Breast epithelium (tissue), 4 donors: ENCODE results near the gene JADE2. TPM values are rescaled to one million over a fixed set of nuclear protein-coding genes. Genes with fewer than 3 reads are reported as not detected.
A peak's percentile ranks its signal among the peaks of the same experiment; 100 is the strongest.
"Not testable (repeated sequence)": the region's sequence is repeated elsewhere in the genome, so short reads cannot be mapped to it uniquely, and the experiment has no call there.

Experiments
- DNase-seq, 2 donors: peaks; one replicate each; pipeline ENCODE4 v3.0.0-alpha.2; 2019; ENCODE audit warnings: low spot score in 2 of 2
- H3K27ac ChIP-seq, 2 donors: fragments of 200-600 bp; sonication (generic) in 1 of 2; one replicate each; pipeline ENCODE4 v1.5.1; 2016 to 2019; ENCODE audit warnings: mild to moderate bottlenecking in 1 of 2
- H3K27me3 ChIP-seq, 2 donors: fragments of 200-600 bp; sonication (generic) in 1 of 2; one replicate each; pipeline versions ENCODE4 v1.5.1 to v1.6.0; 2017 to 2019; ENCODE audit warnings: control low read depth in 1 of 2, mild to moderate bottlenecking in 1 of 2
- H3K36me3 ChIP-seq: fragments of 200-600 bp; one replicate; pipeline ENCODE4 v1.5.1; 2019
- H3K4me1 ChIP-seq, 2 donors: fragments of 200-600 bp; sonication (generic); one replicate each; pipeline ENCODE4 v1.5.1; 2016 to 2019; ENCODE audit warnings: control low read depth in 1 of 2
- H3K4me3 ChIP-seq, 3 donors: fragments of 200-600 bp; sonication (generic); 1 replicate in 2 of 3; 2 replicates in 1 of 3; pipeline ENCODE4 v1.5.1; 2016 to 2019; ENCODE audit warnings: mild to moderate bottlenecking in 3 of 3, moderate library complexity in 2 of 3
- H3K9me3 ChIP-seq, 2 donors: fragments of 200-600 bp; sonication (generic) in 1 of 2; one replicate each; pipeline ENCODE4 v1.5.1; 2016 to 2019; ENCODE audit warnings: control low read depth in 1 of 2
- POLR2A ChIP-seq: fragments of 450-650 bp; IDR thresholded peaks from one replicate; pipeline ENCODE4 v1.6.1; 2016; ENCODE audit warnings: antibody characterized with exemption, mild to moderate bottlenecking, moderate library complexity
- POLR2AphosphoS5 ChIP-seq, 3 donors: sonication (generic); formaldehyde crosslinking; IDR thresholded peaks; one replicate each; pipeline ENCODE4 v1.6.1; 2017; ENCODE audit warnings: antibody characterized with exemption in 3 of 3
- intact Hi-C: fragments of 100-400 bp; cut with DNase I; formaldehyde crosslinking; loops from one replicate; pipeline ENCODE4 v1.15.1; 2023; ENCODE audit warnings: low total_unique reads
- total RNA-seq, 3 donors: library from RNA; depleted of rRNA; stranded (reverse); fragments of >200 nt; gene quantifications; one replicate each; pipeline ENCODE4 v1.1.0, GENCODE V29; 2016
- TF ChIP-seq, protein P1 (sequence below), 3 donors: fragments of 450-650 bp; IDR thresholded peaks; one replicate each; pipeline ENCODE4 v1.5.1; 2016 to 2017; ENCODE audit warnings: antibody characterized with exemption in 3 of 3, mild to moderate bottlenecking in 3 of 3, moderate library complexity in 3 of 3

JADE2 gene
- total RNA-seq, 3 donors from 2014 or later: 39.0 to 66.0 (median 61.4) TPM

DNA sequence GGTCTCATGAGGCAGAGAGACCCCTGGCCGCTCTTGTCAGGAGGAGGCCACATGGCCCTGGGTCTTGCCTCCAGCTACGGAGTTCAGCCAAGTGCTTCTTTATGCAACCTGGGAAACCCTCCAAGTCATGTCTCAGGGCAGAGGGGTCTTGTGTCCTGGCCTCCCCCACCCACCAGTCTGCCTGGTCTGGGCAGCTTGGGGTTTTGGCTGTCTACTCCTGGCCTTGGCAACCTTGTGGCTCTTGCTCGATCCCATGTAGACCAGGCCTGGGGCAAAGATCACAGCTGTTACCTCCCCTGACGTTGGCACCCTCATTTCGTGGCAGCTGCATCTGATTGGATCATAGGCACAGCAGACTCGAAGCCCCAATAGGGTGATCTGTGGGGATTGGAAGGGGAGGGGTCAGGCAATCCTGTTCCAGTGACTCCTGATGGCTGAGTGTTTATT, 28.4 kb downstream of the JADE2 start:
- no peaks in the 10 kb centered on the region for H3K27me3 ChIP-seq
- H3K36me3 ChIP-seq: no peaks in the 10 kb centered on the region
- H3K27ac ChIP-seq: peak overlapping the region in 1 of 2 donors; percentile 85
- no peaks in the 10 kb centered on the region for H3K9me3 ChIP-seq
- no peaks in the 10 kb centered on the region for H3K4me1 ChIP-seq
- TF ChIP-seq POLR2A: no peak
- TF ChIP-seq POLR2AphosphoS5 (IDR thresholded peaks at IDR 0.05): no peak
- TF ChIP-seq, protein P1, sequence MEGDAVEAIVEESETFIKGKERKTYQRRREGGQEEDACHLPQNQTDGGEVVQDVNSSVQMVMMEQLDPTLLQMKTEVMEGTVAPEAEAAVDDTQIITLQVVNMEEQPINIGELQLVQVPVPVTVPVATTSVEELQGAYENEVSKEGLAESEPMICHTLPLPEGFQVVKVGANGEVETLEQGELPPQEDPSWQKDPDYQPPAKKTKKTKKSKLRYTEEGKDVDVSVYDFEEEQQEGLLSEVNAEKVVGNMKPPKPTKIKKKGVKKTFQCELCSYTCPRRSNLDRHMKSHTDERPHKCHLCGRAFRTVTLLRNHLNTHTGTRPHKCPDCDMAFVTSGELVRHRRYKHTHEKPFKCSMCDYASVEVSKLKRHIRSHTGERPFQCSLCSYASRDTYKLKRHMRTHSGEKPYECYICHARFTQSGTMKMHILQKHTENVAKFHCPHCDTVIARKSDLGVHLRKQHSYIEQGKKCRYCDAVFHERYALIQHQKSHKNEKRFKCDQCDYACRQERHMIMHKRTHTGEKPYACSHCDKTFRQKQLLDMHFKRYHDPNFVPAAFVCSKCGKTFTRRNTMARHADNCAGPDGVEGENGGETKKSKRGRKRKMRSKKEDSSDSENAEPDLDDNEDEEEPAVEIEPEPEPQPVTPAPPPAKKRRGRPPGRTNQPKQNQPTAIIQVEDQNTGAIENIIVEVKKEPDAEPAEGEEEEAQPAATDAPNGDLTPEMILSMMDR (IDR thresholded peaks at IDR 0.05): no peak
- no peak for DNase-seq
- no peak overlapping the region for H3K4me3 ChIP-seq
- intact Hi-C loops: no loop called here

DNA sequence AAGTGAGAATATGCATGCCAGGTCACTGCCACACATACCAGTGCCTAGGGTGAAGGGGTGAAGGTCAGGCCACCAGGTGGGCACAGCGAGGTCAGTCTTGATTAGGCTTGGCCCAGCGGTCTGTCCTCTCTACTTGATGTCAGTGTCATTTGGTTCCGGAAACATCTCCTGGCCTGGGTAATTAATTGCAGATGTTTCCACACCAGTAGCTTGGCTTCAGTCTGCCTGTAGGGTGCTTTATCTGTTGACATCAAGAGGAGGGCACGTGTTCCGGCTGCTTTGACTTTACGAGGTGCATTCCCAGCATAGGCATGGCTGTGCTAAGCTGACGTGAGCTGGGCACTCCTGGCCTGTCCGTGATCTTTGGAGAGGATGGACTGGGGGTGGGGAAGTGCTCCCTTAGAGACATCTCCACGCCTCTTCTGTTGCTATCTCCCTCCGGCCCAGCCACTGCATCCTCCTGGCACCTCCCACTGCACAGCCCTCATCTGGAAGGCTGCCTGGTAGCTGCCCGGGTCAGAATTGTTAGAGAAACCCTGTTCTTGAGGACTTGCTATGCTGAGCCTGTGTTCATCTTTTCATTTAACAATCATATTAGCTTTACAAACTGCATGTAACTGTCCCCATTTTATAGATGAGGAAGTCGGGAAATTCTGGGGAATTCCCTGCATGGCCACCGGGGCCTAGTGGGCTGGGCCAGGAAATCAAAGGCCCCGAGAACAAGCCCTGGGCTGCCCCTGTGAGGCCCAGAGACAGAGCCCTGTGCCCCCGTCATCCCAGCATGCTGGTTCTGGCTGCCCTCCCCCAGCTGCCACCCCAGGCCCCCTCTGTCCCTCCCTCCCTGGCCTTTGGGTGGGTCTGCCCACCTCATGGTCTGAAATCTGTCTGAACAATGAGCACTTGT, 29.1 kb downstream of the JADE2 start:
- Histone ChIP-seq H3K27me3 (no peaks in the 10 kb centered on the region), H3K4me3 (no peak overlapping the region), H3K9me3 (no peaks in the 10 kb centered on the region), H3K4me1 (no peaks in the 10 kb centered on the region), H3K27ac (peak overlapping the region in 1 of 2 donors; percentile 85), H3K36me3 (no peaks in the 10 kb centered on the region)
- intact Hi-C loops: no loop called here
- no peak for DNase-seq
- TF ChIP-seq POLR2AphosphoS5 (IDR thresholded peaks at IDR 0.05) (no peak), POLR2A (no peak)
- TF ChIP-seq, protein P1 (IDR thresholded peaks at IDR 0.05): peak in 1 of 3 donors; percentile 10

DNA sequence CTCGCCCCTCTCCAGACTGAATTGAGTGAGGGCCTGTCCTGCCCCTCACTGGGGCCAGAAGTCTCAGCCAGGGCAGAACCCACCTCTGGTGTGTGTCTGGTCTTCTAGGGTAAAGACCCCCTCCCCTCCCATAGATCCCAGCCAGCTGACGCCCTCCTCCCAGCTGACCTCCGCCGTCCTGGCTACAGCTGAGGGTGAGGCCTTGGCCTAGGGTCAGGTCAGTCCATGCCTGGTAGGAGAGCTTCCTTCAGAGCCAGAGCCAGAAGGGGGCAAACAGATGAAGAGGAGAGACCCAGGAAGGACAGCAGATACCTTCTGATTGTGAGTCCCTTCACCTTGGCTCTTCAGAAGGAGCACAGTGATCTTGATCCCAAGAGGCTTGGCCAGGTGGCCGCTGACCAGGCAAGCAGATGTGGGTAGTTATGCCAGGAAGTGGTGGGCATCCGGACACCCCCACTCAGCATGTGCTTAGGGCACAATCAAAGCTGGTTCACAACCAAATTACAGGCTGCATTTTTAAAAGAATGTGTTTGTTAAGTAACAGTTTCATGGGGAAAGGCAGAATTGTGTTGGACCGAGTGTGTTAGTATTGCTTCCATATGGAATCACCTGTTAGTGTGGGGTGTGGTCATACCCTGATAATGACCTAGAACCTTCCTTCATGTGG, 29.9 kb downstream of the JADE2 start:
- TF ChIP-seq POLR2AphosphoS5 (IDR thresholded peaks at IDR 0.05) (no peak), POLR2A (no peak)
- TF ChIP-seq, protein P1 (IDR thresholded peaks at IDR 0.05): no peak
- H3K27ac ChIP-seq: peak overlapping the region in 1 of 2 donors; percentile 85
- peaks cover 5% of the 10 kb centered on the region for H3K36me3 ChIP-seq
- no peaks in the 10 kb centered on the region for H3K4me1 ChIP-seq
- DNase-seq: no peak
- no peaks in the 10 kb centered on the region for H3K9me3 ChIP-seq
- H3K4me3 ChIP-seq: no peak overlapping the region
- intact Hi-C loops: no loop called here
- H3K27me3 ChIP-seq: no peaks in the 10 kb centered on the region

DNA sequence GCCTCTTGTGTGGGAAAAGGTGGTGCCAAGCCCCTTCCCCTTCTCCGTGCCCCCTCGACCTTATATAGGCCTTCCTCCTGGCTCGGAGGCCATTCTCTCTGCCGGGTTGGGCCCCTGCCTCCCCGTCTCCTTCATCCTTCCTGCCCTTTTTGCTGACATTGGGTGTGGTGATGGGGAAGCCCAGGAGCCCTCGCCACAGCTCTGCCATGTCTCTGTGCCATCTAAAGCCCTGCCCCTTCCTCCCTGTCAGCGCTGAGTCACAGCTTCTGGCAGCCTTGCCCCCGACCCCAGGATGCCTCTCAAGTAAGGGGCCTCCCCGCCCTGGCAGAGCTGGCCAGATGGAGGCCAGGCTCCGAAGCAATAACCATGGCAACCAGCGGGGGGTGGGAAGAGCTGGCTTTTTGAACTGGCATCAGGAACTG, 30.4 kb downstream of the JADE2 start:
- H3K4me1 ChIP-seq: no peaks in the 10 kb centered on the region
- intact Hi-C loops: no loop called here
- peaks cover 10% of the 10 kb centered on the region for H3K36me3 ChIP-seq

DNA sequence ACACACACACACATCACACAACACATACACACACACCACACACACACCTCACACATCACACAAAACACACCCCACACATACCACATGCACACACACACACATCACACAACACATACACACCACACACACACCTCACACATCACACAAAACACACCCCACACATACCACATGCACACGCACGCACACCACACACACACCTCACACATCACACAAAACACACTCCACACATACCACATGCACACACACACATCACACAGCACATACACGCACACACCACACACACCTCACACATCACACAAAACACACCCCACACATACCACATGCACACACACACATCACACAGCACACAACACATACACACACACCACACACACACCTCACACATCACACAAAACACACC, 31.1 kb downstream of the JADE2 start:
- H3K27me3 ChIP-seq, intact Hi-C loops: not testable (repeated sequence)
- peaks cover 16% of the 10 kb centered on the region for H3K36me3 ChIP-seq

More for the DNA sequence above, 30.4 kb downstream of the JADE2 start:
- H3K9me3 ChIP-seq: no peaks in the 10 kb centered on the region
- H3K27me3 ChIP-seq: no peaks in the 10 kb centered on the region
- DNase-seq: no peak
- no peak overlapping the region for H3K4me3 ChIP-seq
- H3K27ac ChIP-seq: peak overlapping the region in 1 of 2 donors; percentile 85
- TF ChIP-seq POLR2AphosphoS5 (IDR thresholded peaks at IDR 0.05): no peak
- TF ChIP-seq, protein P1 (IDR thresholded peaks at IDR 0.05): no peak
- TF ChIP-seq POLR2A: no peak

More for the DNA sequence above, 31.1 kb downstream of the JADE2 start:
- H3K4me3 ChIP-seq, DNase-seq, H3K4me1 ChIP-seq, H3K9me3 ChIP-seq, H3K27ac ChIP-seq: not testable (repeated sequence)
